OCI-LY7 (cell line): ENCODE measurements around the gene FNDC3B. TPM values are rescaled to one million over a fixed set of nuclear protein-coding genes. Genes with fewer than 3 reads are reported as not detected.
"Not testable (repeated sequence)": the region's sequence is repeated elsewhere in the genome, so short reads cannot be mapped to it uniquely, and the experiment has no call there.

Experiments used
- BruUV-seq: library from RNA; stranded (reverse); fragments of 400-500 nt; replicated peaks from 2 replicates; lab custom pipeline; 2021; lab: Mats Ljungman, UMichigan
- CTCF ChIA-PET: fragments of 300-600 bp; sonication (Branson Sonifier 250); formaldehyde crosslinking; loops from one replicate; lab custom pipeline; 2022; ENCODE audit warnings: antibody characterized with exemption; ENCODE audit not compliant: unreplicated experiment; lab: Charles Lee
- POLR2A ChIA-PET: fragments of 300-600 bp; sonication (Branson Sonifier 250); formaldehyde crosslinking; loops from one replicate; lab custom pipeline; 2022; ENCODE audit warnings: antibody characterized with exemption; lab: Charles Lee
- DNase-seq: peaks from one replicate; pipeline ENCODE4 v3.0.0-alpha.2; 2015; ENCODE audit warnings: low spot score
- H2AFZ ChIP-seq: fragments of 200-600 bp; sonication (generic), shearing (Covaris generic); 2 replicates; pipeline ENCODE4 v1.6.1; 2014; ENCODE audit warnings: mild to moderate bottlenecking, antibody characterized with exemption, low read length, moderate library complexity
- H3K27ac ChIP-seq: fragments of 200-600 bp; sonication (generic); 2 replicates; pipeline ENCODE4 v1.5.1; 2014; ENCODE audit warnings: mixed run types, low read depth, mild to moderate bottlenecking, moderate library complexity, low read length, inconsistent platforms; ENCODE audit not compliant: poor library complexity, severe bottlenecking
- H3K36me3 ChIP-seq: fragments of 200-600 bp; sonication (generic); 2 replicates; pipeline ENCODE4 v1.6.1; 2014; ENCODE audit warnings: mild to moderate bottlenecking, antibody characterized with exemption, low read length, moderate library complexity, mixed read lengths; ENCODE audit not compliant: insufficient read depth
- H3K4me1 ChIP-seq: fragments of 200-600 bp; sonication (generic); 2 replicates; pipeline ENCODE4 v1.5.1; 2014; ENCODE audit warnings: mild to moderate bottlenecking, low read length; ENCODE audit not compliant: insufficient read depth, poor library complexity, severe bottlenecking
- H3K4me2 ChIP-seq: fragments of 200-600 bp; sonication (generic); 2 replicates; pipeline ENCODE4 v1.6.1; 2014; ENCODE audit warnings: mild to moderate bottlenecking, low read length
- H3K4me3 ChIP-seq: fragments of 200-600 bp; sonication (generic); 2 replicates; pipeline ENCODE4 v1.5.1; 2014; ENCODE audit warnings: mild to moderate bottlenecking, low read depth, low read length; ENCODE audit not compliant: poor library complexity, severe bottlenecking
- H3K79me2 ChIP-seq: fragments of 200-600 bp; sonication (generic); 2 replicates; pipeline ENCODE4 v1.6.1; 2016; ENCODE audit warnings: low read depth, mild to moderate bottlenecking, low read length, moderate library complexity, mixed read lengths; ENCODE audit not compliant: insufficient read depth
- H3K9me2 ChIP-seq: fragments of 200-600 bp; sonication (generic); 2 replicates; pipeline ENCODE4 v1.6.1; 2016; ENCODE audit warnings: mild to moderate bottlenecking, low read length, mixed read lengths; ENCODE audit not compliant: insufficient read depth
- H3K9me3 ChIP-seq: fragments of 200-600 bp; sonication (generic); 2 replicates; pipeline ENCODE4 v1.6.1; 2014; ENCODE audit warnings: mild to moderate bottlenecking, mixed run types, low read length, mixed read lengths
- H4K20me1 ChIP-seq: fragments of 200-600 bp; sonication (generic); 2 replicates; pipeline ENCODE4 v1.6.1; 2014; ENCODE audit warnings: mild to moderate bottlenecking, antibody characterized with exemption, low read length, moderate library complexity, mixed read lengths; ENCODE audit not compliant: insufficient read depth
- EZH2phosphoT487 ChIP-seq: fragments of 200-600 bp; sonication (generic); IDR thresholded peaks from 2 replicates; pipeline ENCODE4 v1.6.1; 2018; ENCODE audit warnings: low read depth, borderline replicate concordance, mild to moderate bottlenecking, mixed run types, antibody characterized with exemption, low read length, moderate library complexity, mixed read lengths
- intact Hi-C: fragments of 100-400 bp; cut with micrococcal nuclease; formaldehyde crosslinking; loops from one replicate; pipeline ENCODE4 v1.10.0; 2022; ENCODE audit not compliant: unreplicated experiment
- total RNA-seq, 2 experiments: library from RNA; depleted of rRNA in 1 of 2; stranded (reverse); fragments of >200 nt in 1 of 2; shearing (Covaris generic) in 1 of 2; gene quantifications; 2 replicates each; pipeline ENCODE4 v1.2.3, GENCODE V29; 2014 to 2022
- TF ChIP-seq, protein P1 (sequence below): fragments of 200-600 bp; sonication (generic); conservative IDR thresholded peaks from 2 replicates; pipeline ENCODE4 v1.5.1; 2014; ENCODE audit warnings: mild to moderate bottlenecking, antibody characterized with exemption, low read length, moderate library complexity, mixed read lengths

The FNDC3B gene
- total RNA-seq, 2 experiments from 2014 or later, result 23.3 to 28.5 TPM

- Histone ChIP-seq H3K36me3 (no peaks in the 10 kb centered on the region; the same call in 1 of the 2 replicates), H3K4me3 (no peak overlapping the region), H4K20me1 (no peaks in the 10 kb centered on the region), H3K9me3 (no peaks in the 10 kb centered on the region), H3K4me2 (no peak overlapping the region), H3K4me1 (no peaks in the 10 kb centered on the region), H3K27ac (no peak overlapping the region), H3K9me2 (no peaks in the 10 kb centered on the region), H2AFZ (no peak overlapping the region), H3K79me2 (no peaks in the 10 kb centered on the region)
- DNase-seq, result no peak
- intact Hi-C loops, result no loop called here
- ChIA-PET POLR2A (interaction anchor here (0.6 to 1.6 kb wide), 5 partner anchors 11 to 460 kb away, joined by 3 to 6 read pairs (median 3); no protein-coding TSS in a partner anchor), CTCF (no interaction called here)
- BruUV-seq, result no TSS peak
- no peak for TF ChIP-seq EZH2phosphoT487
- TF ChIP-seq, protein P1, sequence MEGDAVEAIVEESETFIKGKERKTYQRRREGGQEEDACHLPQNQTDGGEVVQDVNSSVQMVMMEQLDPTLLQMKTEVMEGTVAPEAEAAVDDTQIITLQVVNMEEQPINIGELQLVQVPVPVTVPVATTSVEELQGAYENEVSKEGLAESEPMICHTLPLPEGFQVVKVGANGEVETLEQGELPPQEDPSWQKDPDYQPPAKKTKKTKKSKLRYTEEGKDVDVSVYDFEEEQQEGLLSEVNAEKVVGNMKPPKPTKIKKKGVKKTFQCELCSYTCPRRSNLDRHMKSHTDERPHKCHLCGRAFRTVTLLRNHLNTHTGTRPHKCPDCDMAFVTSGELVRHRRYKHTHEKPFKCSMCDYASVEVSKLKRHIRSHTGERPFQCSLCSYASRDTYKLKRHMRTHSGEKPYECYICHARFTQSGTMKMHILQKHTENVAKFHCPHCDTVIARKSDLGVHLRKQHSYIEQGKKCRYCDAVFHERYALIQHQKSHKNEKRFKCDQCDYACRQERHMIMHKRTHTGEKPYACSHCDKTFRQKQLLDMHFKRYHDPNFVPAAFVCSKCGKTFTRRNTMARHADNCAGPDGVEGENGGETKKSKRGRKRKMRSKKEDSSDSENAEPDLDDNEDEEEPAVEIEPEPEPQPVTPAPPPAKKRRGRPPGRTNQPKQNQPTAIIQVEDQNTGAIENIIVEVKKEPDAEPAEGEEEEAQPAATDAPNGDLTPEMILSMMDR, result no peak
Measured at GRCh38 chr3:172239218-172239790, 199.9 kb downstream of the FNDC3B start.

DNA sequence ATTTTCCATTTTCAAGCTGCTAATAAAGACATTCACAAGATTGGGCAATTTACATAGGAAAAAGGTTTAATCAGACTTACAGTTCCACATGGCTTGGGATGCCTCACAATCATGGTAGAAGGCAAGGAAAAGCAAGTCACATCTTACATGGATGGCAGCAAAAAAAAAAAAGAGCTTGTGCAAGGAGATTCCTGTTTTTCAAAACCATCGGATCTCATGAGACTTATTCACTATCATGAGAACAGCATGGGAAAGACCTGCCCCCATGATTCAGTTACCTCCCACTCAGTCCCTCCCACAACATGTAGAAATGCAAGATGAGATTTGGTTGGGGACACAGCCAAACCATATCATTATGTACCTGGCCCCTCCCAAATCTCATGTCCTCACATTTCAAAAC is 202.0 kb downstream of the FNDC3B start:
- no peaks in the 10 kb centered on the region for H3K79me2 ChIP-seq
- TF ChIP-seq, protein P1, result no peak
- TF ChIP-seq EZH2phosphoT487, result no peak
- H3K4me3 ChIP-seq, result no peak overlapping the region
- H3K4me2 ChIP-seq, result no peak overlapping the region
- no TSS peak for BruUV-seq
- no peaks in the 10 kb centered on the region for H3K4me1 ChIP-seq
- ChIA-PET CTCF (no interaction called here), POLR2A (interaction anchor here (0.5 to 0.7 kb wide), 3 partner anchors 17 to 194 kb away, joined by 3 to 4 read pairs (median 3); no protein-coding TSS in a partner anchor)
- H3K36me3 ChIP-seq, result no peaks in the 10 kb centered on the region; the same call in 1 of the 2 replicates
- no peak overlapping the region for H2AFZ ChIP-seq
- H4K20me1 ChIP-seq, result no peaks in the 10 kb centered on the region
- H3K27ac ChIP-seq, result no peak overlapping the region
- H3K9me3 ChIP-seq, result no peaks in the 10 kb centered on the region
- no peaks in the 10 kb centered on the region for H3K9me2 ChIP-seq
- intact Hi-C loops, result no loop called here
- no peak for DNase-seq

DNA sequence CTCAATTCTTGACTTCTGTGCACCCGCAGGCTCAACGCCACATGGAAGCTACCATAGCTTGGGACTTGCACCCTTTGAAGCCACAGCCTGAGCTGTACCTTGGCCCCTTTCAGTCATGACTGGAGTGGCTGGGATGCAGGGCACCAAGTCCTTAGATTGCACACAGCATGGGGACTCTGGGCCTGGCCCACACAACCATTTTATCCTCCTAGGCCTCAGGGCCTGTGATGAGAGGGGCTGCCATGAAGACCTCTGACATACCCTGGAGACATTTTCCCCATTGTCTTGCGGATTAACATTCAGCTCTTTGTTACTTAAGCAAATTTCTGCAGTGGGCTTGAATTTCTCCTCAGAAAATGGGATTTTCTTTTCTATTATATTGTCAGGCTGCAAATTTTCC is 203.1 kb downstream of the FNDC3B start:
- H3K9me3 ChIP-seq, H2AFZ ChIP-seq, H3K4me2 ChIP-seq, H3K9me2 ChIP-seq, H3K4me1 ChIP-seq, BruUV-seq, intact Hi-C loops, H3K36me3 ChIP-seq, DNase-seq, H3K4me3 ChIP-seq, H3K27ac ChIP-seq, H3K79me2 ChIP-seq, H4K20me1 ChIP-seq, POLR2A ChIA-PET, CTCF ChIA-PET: not testable (repeated sequence)

DNA sequence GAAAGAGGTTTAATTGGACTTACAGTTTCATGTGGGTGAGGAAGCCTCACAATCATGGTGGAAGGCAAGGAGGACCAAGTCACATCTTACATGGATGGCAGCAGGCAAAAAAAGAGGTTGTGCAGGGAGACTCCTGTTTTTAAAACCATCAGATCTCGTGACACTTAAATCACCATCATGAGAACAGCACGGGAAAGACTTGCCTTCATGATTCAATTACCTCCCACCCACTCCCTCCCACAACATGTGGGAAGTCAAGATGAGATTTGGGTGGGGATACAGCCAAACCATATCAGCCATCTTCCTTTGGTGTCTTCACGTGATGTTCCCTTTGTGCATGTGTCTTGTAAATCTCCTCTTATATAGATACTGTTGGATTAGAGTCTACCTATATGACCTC is 204.0 kb downstream of the FNDC3B start:
- BruUV-seq, DNase-seq, H3K4me1 ChIP-seq, CTCF ChIA-PET, POLR2A ChIA-PET, H3K4me2 ChIP-seq, H3K4me3 ChIP-seq, H3K9me3 ChIP-seq, H4K20me1 ChIP-seq, H3K27ac ChIP-seq, H3K36me3 ChIP-seq, intact Hi-C loops, H2AFZ ChIP-seq, H3K79me2 ChIP-seq, H3K9me2 ChIP-seq: not testable (repeated sequence)
